ENCODE measurements around the gene TRAPPC3L.

TRAPPC3L gene

DNA sequence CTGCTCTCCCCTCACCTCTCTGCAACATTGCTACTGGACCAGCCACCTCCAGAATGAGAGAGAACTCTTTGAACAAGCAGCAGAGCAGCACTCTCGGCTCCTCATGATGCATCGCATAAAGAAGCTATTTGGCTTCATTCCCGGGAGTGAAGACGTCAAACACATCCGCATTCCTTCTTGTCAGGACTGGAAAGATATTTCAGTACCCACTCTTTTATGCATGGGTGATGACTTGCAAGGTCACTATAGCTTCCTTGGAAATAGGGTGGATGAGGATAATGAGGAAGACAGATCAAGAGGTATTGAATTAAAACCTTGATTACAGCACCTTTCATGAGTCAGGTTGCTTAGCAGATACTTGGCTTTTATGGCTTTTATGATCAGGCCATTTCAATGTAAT lies 12.4 kb upstream of the TRAPPC3L start:
- DNase-seq, result no peak

DNA sequence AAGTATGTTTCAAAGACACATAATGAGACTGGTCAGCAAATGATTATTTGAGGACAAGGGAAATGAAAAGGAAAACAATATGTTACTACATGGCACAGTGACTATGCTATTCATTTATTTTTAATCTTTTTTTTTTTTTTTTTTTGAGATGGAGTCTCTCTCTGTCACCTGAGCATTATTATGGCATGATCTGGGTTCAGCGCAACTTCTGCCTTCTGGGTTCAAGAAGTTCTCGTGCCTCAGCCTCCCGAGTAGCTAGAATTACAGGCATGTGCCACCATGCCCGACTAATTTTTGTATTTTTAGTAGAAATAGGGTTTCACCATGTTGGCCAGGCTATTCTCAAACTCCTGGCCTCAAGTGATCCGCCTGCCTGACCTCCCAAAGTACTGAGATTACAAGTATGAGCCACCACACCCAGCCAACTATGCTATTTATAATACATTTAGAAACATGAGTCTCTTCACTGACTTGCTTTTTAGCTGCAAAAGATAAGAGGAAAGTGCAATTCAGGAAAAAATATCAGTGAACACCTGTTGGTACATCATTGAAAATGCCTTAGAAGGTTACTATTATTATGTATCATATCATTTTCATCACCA lies 11.4 kb upstream of the TRAPPC3L start:
- no peak for DNase-seq

DNA sequence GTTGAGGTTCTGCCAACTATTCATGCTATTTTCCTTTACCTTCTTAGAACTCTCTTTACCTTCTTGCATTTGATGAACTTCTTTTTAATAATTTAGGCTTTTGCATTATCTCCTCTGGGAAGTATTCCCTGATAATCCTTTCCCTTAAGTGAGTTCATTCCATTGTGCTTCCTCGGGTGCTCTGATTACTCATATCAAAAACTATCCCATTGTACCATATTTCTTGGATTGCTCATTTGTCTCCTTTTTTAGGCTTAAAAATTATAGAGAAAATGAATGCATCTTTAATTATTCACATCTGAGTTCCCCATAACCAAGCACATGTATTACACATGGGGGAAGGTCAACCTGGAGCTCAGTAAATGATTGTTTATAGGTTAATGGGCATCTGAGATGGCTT lies 10.6 kb upstream of the TRAPPC3L start:
- DNase-seq, result no peak

DNA sequence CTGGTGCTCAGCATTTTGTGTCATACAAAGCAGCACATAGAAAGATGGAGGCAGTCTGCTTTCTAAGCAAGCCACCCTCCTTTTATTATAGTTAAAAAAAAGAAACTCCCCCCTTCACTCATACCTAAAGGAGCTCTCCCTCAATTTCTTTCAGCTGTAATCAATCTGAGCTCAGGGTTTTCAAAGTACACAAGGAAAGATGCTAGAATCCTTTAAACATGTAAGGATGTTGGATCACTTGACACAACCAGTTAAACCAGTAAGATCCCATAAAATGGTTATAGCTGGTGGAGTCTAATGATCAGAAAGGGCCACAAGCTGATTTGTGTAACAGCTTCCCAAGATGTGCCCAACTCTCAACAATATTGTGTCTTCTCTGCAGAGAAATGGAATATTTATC lies 8.0 kb upstream of the TRAPPC3L start, which contains the start of gene CALHM4:
Gene CALHM4, plus strand, starts transcription at position 301 of the 400 bp plus-strand sequence. Its CDS starts 43 bp downstream, at position 344.
- DNase-seq, result no peak

DNA sequence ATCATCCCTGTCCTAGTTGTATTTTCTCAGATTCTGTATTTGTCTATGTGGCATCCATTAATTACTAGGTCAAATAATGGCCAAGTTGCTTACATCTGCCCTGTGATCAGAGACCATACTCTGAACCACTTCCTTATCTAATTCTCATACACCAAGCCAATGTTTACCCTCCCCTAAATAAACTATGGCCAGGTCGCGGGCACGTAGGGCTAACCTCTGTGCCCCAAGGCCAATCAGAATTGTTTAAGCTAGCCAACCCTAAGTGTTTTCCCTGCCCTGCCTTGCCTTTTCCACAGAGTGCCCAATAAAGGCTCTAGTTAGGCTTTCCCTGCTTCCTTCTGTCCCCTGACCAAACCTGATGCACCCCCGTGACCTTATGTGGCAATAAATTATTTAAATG lies 5.3 kb upstream of the TRAPPC3L start:
- DNase-seq, result no peak

DNA sequence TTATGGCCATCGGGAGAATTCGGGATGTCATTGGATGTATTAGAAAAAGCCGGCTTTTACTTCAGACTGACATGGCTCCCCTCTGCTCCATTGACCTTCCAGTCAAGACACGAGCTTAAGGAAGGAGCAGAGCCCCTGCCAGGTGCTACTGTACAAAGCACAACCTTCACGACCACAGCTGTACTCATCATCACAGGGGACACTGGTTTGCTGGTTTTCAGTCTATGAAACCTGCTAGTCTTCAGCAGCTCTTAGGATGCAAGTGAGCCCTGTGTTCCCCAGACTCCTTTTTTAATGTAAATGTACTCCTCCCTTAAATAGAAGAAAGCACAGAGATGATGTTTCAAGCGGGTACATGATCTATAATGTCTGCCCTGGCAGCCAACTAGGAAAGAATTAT lies 1.9 kb upstream of the TRAPPC3L start:
- DNase-seq, result no peak

DNA sequence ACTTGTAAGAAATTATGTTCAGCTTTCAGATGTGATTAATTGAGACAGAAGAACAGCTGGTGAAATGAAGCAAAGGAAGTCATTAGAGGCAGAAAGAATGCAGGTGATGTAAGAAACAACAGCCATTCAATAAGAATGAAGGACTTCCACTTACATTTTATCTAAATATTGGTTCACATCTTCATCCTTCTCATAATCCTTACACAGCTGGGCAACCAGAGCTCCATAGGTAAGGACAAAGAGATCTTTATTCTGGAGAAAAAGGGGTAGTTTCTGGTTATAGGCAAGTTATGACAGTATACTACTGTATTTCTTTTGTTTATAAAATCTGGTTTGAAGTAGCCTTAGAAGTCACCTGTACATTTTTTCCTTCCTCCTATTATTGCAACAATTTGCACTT lies 2.3 kb downstream of the TRAPPC3L start:
- DNase-seq, result no peak

DNA sequence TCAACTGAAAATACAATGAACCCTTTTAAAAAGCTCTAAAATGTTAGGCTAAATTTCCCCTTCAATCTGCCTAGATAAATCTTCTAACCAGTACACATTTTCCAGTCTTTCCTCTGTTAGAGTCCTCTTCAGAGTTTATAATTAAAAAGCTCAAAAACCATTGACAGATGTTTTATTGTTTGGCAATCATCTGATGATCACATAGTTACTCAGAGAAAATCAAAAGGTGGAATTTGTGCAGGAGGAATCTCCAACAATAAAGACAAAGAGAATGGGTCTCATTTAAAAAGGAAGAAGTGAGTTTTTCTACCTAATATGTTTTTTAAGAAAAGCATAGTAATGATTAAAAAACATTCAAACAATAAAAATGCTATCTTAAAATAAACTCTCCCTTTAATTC lies 3.1 kb downstream of the TRAPPC3L start:
- no peak for DNase-seq

DNA sequence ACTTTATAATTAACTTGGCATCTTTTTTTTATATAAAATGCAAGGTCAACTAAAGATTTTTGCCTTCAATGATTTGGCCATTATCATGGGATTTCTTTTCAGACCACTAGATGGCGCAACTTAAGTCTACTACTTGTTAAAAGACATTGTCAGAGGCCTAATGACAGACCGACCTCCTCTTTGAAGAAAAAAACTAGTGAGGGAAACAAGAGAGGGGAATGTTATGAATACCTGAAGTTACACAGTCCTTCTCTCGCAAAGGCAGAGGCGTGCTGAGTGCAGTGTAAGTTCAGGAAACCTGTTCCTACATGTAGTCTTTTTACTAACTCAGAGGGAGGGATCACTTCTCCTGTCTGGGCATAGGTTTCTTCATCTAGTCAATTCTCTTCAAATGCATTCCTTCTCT lies 9.3 kb downstream of the TRAPPC3L start:
- no peak for DNase-seq

DNA sequence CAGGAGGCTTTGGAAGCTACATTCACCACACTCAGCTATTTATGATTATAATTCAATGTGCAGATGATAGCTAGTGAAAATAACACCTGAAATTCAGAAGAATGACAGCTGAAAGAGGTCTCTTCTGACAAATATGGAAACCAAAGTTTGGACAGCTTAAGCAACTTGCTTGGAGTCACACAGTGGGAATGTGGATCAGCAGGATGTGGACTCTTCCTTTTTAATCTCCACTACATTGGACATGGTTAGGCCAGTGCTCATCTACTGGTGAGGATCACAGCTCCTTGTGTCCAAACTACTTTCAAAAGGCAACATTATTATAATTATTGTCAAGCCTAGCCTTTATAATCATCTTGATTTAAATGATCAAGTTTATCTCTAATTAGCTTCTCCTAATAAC lies 10.4 kb downstream of the TRAPPC3L start:
- DNase-seq, result no peak

DNA sequence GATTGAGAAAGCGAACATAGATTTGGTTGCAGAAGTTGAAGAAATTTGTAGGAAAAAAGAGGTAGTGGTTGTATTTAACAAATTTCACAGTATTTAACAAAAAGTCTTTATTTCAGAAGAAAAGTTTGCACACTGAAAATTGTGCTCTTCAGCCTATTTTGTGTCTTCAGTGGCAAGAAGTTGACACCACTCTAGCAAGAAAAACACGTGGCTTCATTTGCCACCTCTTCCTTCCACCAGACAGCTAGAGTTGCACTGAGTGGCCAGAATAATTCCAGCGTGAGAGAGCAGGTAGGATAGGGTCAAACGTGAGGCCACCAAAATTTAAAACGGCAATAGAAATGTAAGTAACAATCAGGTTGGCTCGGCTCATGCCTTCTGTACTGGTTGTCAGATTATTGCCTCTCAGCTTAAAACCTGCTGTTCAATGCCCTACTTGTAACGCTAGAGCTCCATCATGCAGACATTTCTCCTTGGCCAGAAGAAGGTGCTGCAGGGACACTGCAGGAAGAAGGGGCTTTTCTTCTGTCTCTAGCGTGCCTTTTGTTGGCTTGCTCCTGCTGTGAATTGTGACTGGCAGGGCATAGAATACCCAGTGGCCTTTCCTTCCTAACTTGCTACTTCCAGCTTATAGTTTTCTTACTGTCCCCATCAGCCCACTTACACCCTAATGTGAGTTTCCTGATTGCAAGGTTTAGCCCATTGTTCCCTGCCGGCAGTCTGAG lies 12.1 kb downstream of the TRAPPC3L start:
- no peak for DNase-seq

DNA sequence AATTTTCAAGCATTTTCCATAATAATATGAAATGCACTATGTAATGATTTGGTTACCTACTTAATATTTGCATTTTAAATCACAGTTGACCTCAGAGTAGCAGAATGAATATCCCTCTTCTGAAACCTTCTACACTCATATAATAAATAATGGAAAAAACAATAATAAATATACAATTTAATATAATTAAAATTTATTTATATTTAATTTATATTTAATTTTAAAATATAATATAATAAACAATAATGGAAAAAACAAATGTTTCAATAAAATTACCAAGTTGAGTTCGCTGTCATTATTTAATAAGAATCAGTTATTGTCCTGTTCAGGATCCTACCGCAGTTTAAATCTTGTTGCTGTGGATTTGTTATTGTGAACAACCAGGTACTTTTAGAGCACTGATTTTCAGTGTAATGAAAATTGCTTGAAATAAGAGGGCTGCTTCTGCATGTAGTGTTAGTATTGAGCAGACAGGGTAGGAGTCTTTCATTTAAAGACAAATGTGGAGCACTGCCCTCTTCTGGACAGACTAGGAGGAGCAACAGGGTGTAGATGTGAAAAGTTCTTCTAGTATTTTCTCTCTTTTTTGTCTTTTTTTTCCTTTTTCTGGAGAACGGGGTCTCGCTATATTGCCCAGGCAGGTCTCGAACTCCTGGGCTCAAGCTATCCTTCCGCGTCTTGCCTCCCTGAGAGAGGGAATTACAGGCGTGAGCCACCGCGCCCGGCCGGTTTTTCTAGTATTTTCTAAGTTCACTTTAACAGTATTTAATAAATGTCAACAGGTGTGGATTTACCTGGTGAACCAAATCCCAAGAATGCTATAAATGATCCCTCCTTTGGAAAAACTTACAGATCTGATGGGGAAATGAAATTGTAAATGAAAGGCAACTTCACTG lies 13.6 kb downstream of the TRAPPC3L start:
- DNase-seq, result peak in 11 of 56 donors; percentile 2 to 69 (median 25)

DNA sequence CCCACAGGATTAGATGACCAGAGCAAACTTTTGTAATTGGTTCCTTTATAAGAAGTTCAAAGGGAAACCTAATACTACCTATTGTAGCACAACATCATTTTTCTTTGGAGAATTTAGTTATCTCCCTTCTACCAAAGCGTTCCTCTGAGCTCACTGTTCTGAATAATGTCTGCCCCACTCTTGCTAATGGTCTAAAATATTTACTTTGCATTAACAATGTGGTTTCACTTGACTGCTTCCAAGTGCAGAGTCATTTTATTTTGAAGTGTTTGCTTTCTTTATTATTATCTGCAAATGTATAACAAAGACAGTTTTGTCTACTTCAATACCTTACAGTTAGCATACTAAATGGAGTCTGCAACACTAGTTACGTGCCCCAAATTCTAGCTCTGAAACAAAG lies 15.0 kb downstream of the TRAPPC3L start:
- DNase-seq, result no peak

DNA sequence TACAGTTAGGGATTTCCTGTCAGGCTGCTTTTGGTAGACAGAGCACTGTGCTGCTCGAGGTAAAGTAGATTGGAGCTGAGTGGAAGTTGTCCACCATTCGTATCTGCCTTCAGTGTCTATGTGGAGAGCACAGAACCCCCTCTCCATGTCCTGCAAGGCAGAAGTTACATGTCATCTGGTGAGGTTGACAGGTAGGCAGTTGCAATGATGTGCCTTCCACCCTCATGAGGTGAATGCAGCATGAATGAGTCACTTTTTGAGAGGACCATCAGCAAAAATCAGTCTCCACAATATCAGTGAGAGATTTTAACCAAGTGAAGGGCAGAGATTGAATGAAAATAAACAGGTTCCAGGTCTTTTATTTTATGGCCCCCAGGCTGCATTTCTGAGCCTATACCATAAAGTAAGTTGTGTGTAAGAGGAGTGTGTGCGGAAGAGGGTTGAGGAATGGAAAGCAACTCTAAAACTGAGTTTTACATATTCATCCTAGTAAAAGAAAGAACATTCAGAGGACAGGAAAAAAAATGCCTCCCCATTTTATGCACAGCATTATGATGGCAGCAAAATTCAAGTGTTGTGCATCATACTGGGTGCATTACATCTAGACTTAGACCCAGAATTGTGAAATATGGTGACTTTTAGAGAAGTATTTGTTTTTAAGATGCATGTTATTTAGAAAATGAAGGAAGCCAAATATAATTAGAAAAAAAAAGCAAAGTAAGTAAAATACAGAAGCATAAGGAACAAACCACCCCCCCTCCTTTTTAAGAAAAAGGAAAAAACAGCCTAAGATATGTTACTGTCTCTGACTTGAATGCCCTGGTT lies 15.8 kb downstream of the TRAPPC3L start:
- no peak for DNase-seq

DNA sequence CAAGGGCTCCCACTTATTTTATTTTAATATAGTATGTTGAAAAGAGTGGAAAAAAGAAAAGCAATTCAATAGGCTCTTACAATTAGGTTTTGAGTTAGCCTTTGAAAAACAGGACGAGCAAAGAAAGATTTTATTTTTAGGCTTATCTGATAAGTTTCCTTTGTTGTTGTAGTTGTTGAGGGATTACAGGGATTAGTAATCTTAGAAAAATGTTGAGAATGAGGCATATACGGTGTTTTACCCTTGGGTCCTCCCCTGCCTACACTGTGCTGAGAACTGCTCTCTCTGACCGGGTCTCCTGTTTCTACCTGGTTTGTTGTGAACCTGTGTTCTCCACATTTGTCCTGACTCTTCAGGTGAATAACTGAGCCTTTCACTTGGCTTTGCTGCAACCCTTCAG lies 16.7 kb downstream of the TRAPPC3L start:
- DNase-seq, result no peak

DNA sequence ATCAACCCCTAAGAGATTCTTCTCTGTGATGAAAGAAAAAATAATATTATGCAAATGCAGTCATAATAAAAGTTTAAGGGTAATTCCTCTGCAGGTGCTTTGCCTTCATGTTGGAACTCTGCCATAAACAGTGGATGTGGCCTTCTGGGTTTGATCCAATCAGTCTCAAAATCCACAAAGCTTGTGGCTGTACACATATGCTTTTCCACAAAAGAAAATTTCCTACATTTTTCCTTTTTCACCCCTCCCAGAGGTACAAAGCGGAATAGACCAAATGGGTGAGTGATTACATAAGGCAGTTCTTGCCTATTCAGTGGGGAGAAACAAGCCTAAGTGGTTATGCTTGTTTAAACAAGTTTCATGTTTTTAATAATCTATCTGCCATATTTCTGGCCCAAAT lies 17.4 kb downstream of the TRAPPC3L start:
- no peak for DNase-seq

DNA sequence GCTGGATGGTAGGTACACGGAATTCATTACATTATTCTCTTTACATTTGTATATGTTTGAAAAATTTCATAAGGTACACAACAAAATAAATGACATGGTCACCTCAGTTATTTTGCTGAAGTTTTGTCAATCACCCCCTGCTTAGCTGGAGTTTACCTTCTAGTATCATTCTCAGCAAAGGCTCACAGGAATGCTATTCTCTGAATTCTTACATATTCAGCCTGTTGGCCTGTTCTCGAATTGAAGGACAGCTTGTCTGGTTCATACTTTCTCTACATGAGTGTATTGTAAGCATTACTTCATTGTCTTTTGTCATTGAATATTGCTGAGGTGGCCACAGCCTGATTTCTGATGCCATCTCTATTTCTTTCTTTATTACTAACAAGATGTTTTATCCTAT lies 21.2 kb downstream of the TRAPPC3L start:
- no peak for DNase-seq

DNA sequence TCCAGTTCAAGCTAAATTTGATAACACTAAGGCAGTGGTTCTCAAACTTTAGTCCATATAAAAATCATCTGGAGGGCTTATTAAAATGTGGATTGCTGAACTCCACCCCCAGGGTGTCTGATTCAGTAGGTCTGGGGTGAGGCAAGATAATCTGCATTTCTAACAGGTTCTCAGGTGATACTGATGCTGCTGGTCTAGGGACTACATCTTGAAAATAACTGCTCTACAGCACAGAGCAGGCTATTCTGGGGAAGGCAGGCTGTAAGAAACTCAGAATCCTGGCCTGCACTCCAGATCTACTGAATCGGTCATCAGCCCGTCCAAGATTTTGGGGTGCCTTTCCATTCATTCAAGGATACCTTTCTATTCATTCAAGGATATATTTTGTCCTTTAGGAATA lies 22.6 kb downstream of the TRAPPC3L start:
- DNase-seq, result no peak

DNA sequence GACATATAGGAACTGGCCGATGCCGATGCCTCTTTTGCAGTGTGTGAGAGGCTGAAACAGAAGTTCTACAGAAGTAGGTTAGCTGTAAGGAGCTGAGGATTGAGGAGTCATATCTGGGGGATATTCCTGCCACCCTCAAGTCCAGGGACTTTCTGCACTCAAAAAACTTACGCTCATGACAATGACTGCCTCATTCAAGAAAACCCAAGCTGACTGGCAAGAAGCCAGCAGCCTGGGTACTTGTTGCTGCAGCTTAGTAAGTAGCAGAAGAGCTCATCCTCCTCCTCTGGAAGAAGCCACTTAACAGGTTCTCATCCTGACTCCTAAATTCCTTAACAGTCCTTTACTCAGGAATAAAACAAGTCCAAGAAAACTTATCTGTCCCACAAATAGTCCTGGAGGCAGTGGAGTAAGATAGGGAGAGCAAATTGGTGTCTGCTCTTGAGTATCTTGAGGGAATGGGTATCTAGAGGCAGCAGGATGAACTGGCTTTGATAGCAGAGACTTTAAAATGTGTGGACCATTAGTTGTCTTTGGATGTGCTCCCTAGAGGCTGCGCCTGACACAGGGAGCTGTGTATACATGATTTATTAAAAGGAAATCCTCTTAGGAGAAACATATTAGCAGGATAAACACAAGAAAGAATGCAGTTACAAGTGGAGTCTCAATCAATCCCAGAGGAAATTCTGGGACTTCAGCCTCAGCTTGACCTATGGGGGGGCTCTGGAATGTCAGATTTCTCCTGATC lies 26.7 kb downstream of the TRAPPC3L start:
- peak in 1 of 56 donors; percentile 2 for DNase-seq

DNA sequence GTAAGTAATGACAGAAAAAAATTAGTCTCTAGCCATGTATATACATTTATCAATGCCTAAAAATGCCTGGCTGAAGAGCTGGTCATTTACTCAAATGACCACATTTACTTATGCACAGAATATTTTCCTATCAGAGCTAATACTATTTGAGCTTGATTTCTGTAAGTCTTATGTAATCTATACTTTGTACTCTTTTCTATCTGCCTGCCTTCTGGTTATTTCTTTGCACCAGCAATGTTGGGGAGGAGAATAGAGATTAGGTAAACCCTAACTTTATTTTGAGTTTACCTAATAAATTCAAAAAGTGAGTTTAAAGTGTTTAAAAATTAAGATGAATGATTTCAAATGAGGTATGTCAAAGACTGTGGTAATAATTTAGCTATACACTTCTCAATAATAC lies 30.3 kb downstream of the TRAPPC3L start:
- DNase-seq, result no peak

DNA sequence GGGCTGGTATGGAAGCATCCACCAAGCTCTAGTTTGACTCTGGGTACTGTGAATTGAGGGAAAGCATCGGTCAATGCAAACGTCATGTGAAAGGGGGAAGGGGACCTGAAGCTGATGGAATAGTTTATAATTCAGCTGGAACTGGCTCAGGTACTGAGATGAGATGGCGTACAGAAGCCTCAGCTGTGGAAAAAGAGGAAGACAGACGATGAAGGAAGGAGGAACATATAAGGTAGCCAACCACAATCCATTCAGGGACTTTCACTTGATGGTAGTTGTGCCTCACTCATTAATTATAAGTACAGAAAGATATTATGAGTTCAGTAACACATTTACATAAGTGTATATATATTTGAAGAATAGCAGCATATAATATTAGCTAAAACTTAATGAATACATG lies 31.4 kb downstream of the TRAPPC3L start:
- no peak for DNase-seq

Measured in amygdala (tissue), 56 donors.